ENCODE data around the gene METTL9.

GRCh38 chr16:21617607-21618006, 18.2 kb downstream of the METTL9 start:
- TF ChIP-seq EZH2 (IDR thresholded peaks at IDR 0.05; ENCODE audit: borderline replicate concordance, low read length) (no peak), CTCF (conservative IDR thresholded peaks at IDR 0.05 in 1 of 2, IDR thresholded peaks at IDR 0.05 in 1 of 2; ENCODE audit: extremely low read depth in 1 of 2, insufficient read depth in 1 of 2, low read depth in 1 of 2, low read length in 2 of 2) (no peak)

All from mammary epithelial cell (primary cell).